Measurements from ENCODE around the gene SYCP1. TPM values are rescaled to one million over a fixed set of nuclear protein-coding genes. Genes with fewer than 3 reads are reported as not detected.

Gene SYCP1
- total RNA-seq, 6 donors from 2014 or later, result not detected

DNA sequence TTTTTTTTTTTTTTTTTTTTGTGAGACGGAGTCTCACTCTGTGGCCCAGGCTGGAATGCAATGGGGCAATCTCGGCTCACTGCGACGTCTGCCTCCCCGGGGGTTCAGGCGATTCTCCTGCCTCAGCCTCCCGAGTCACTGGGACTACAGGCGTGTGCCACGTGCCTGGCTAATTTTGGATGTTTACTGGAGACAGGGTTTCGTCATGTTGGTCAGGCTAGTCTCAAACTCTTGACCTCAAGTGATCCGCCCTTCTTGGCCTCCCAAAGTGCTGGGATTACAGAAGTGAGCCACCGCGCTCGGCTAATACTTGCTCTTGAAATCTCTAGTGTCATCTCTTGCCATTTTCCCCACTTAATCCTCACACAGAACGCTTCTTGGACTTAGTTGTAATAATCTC lies 1.1 kb upstream of the SYCP1 start:
- H3K27me3 ChIP-seq, result peaks cover 0 to 4% (median 0%) of the 10 kb centered on the region in 4 donors
- TF ChIP-seq, protein P1, sequence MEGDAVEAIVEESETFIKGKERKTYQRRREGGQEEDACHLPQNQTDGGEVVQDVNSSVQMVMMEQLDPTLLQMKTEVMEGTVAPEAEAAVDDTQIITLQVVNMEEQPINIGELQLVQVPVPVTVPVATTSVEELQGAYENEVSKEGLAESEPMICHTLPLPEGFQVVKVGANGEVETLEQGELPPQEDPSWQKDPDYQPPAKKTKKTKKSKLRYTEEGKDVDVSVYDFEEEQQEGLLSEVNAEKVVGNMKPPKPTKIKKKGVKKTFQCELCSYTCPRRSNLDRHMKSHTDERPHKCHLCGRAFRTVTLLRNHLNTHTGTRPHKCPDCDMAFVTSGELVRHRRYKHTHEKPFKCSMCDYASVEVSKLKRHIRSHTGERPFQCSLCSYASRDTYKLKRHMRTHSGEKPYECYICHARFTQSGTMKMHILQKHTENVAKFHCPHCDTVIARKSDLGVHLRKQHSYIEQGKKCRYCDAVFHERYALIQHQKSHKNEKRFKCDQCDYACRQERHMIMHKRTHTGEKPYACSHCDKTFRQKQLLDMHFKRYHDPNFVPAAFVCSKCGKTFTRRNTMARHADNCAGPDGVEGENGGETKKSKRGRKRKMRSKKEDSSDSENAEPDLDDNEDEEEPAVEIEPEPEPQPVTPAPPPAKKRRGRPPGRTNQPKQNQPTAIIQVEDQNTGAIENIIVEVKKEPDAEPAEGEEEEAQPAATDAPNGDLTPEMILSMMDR (IDR thresholded peaks at IDR 0.05), result no peak
- TF ChIP-seq POLR2A (IDR thresholded peaks at IDR 0.05), result no peak
- WGBS, 2 donors, result 87 to 89% methylated on average over 14 to 15 of the region's 15 CpGs

GRCh38 chr1:114861384-114861783 lies 6.7 kb downstream of the SYCP1 start:
- ATAC-seq (ENCODE audit: low FRiP score in 2 of 2) (no peak), DNase-seq (no peak)
- Histone ChIP-seq H3K4me3 (no peak overlapping the region), H3K27me3 (no peaks in the 10 kb centered on the region), H3K9me3 (no peaks in the 10 kb centered on the region), H3K27ac (no peak overlapping the region), H3K36me3 (no peaks in the 10 kb centered on the region), H3K4me1 (no peaks in the 10 kb centered on the region)
- TF ChIP-seq POLR2A (IDR thresholded peaks at IDR 0.05), result no peak
- no peak for TF ChIP-seq EP300 (IDR thresholded peaks at IDR 0.05)
- TF ChIP-seq, protein P1 (IDR thresholded peaks at IDR 0.05), result no peak
- TF ChIP-seq POLR2AphosphoS5 (IDR thresholded peaks at IDR 0.05), result no peak
- 68 to 70% methylated on average over 3 of the region's 3 CpGs for WGBS, 2 donors

More for the DNA sequence above, 1.1 kb upstream of the SYCP1 start:
- Histone ChIP-seq H3K9me3 (no peaks in the 10 kb centered on the region), H3K27ac (no peak overlapping the region), H3K4me3 (no peak overlapping the region), H3K4me1 (peaks cover 0 to 9% (median 0%) of the 10 kb centered on the region in 4 donors), H3K36me3 (no peaks in the 10 kb centered on the region)
- DNase-seq (no peak), ATAC-seq (ENCODE audit: low FRiP score in 2 of 2) (no peak)

GRCh38 chr1:114892194-114892918 lies 37.7 kb downstream of the SYCP1 start:
- ATAC-seq (ENCODE audit: low FRiP score in 2 of 2) (peak in 1 of 2 donors; percentile 26), DNase-seq (peak in 1 of 2 donors; percentile 36)
- no peak overlapping the region for H3K27ac ChIP-seq
- H3K4me3 ChIP-seq, result no peak overlapping the region
- H3K27me3 ChIP-seq, result no peaks in the 10 kb centered on the region
- H3K9me3 ChIP-seq, result no peaks in the 10 kb centered on the region
- no peaks in the 10 kb centered on the region for H3K36me3 ChIP-seq
- TF ChIP-seq, protein P1 (IDR thresholded peaks at IDR 0.05), result no peak
- TF ChIP-seq EP300 (IDR thresholded peaks at IDR 0.05) (no peak), POLR2A (IDR thresholded peaks at IDR 0.05) (no peak), POLR2AphosphoS5 (IDR thresholded peaks at IDR 0.05) (no peak)
- WGBS, 2 donors, result 82 to 100% methylated on average over 1 to 11 of the region's 11 CpGs
- H3K4me1 ChIP-seq, result no peaks in the 10 kb centered on the region

DNA sequence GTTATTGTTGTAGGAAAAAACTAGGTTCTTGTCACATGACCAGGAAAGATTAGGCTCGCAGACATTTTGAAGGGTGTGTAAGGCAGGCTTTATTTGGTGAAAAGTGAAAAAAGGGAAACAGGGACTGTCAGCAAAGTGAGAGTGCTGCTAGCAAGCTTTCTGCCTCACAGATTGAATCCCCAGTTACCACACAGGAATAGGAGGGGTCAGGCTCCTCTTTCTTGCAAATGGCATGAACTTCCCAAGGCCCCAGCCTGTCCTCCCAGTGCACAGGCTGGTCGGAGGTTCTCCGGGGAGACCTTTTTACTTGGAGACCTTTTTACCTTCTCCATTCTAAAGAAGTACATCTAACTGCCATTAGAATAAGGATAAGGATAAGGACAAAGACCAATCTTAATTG lies 42.1 kb downstream of the SYCP1 start:
- TF ChIP-seq POLR2A (IDR thresholded peaks at IDR 0.05) (no peak), EP300 (IDR thresholded peaks at IDR 0.05) (no peak)
- no peaks in the 10 kb centered on the region for H3K27me3 ChIP-seq
- no peak overlapping the region for H3K4me3 ChIP-seq
- DNase-seq (no peak), ATAC-seq (ENCODE audit: low FRiP score in 2 of 2) (no peak)
- no peaks in the 10 kb centered on the region for H3K4me1 ChIP-seq
- no peaks in the 10 kb centered on the region for H3K9me3 ChIP-seq
- H3K36me3 ChIP-seq, result no peaks in the 10 kb centered on the region
- no peak overlapping the region for H3K27ac ChIP-seq
- 66 to 68% methylated on average over 3 of the region's 3 CpGs for WGBS, 2 donors

- Histone ChIP-seq H3K4me1 (no peaks in the 10 kb centered on the region), H3K4me3 (no peak overlapping the region), H3K27ac (no peak overlapping the region), H3K9me3 (peaks cover 0 to 3% (median 0%) of the 10 kb centered on the region in 4 donors), H3K27me3 (no peaks in the 10 kb centered on the region), H3K36me3 (no peaks in the 10 kb centered on the region)
- TF ChIP-seq, protein P1 (IDR thresholded peaks at IDR 0.05), result no peak
- TF ChIP-seq EP300 (IDR thresholded peaks at IDR 0.05) (no peak), POLR2A (IDR thresholded peaks at IDR 0.05) (no peak), POLR2AphosphoS5 (IDR thresholded peaks at IDR 0.05) (no peak)
- WGBS, 2 donors, result 52 to 73% methylated on average over 9 of the region's 9 CpGs
- ATAC-seq (ENCODE audit: low FRiP score in 2 of 2) (no peak), DNase-seq (peak in 1 of 2 donors; percentile 26)
Observed at GRCh38 chr1:114901814-114902213, 47.2 kb downstream of the SYCP1 start.
